HepG2 (cell line): Measurements from ENCODE around the gene CKLF. TPM values are rescaled to one million over a fixed set of nuclear protein-coding genes. Genes with fewer than 3 reads are reported as not detected.
A peak's percentile ranks its signal among the peaks of the same experiment; 100 is the strongest.

Source experiments
- ATF6 ChIP-seq: sonication (generic); formaldehyde crosslinking; conservative IDR thresholded peaks from 2 replicates; pipeline ENCODE4 v1.4.0; 2020; ENCODE audit warnings: missing genetic modification reagents
- GMEB1 ChIP-seq: sonication (generic); formaldehyde crosslinking; IDR thresholded peaks from 2 replicates; pipeline ENCODE4 v1.5.1; 2020; ENCODE audit warnings: missing genetic modification reagents, mild to moderate bottlenecking, borderline replicate concordance
- KDM5A ChIP-seq: fragments of 200-600 bp; sonication (generic); IDR thresholded peaks from 2 replicates; pipeline ENCODE4 v1.7.0; 2018; ENCODE audit warnings: antibody characterized with exemption, mild to moderate bottlenecking, low read length, borderline replicate concordance
- KLF6 ChIP-seq: IDR thresholded peaks from 2 replicates; pipeline ENCODE4 v1.8.0; 2016; ENCODE audit warnings: missing biosample characterization, missing genetic modification reagents
- NONO ChIP-seq, 2 experiments: fragments of 450-650 bp in 1 of 2; sonication (generic) in 1 of 2; formaldehyde crosslinking in 1 of 2; IDR thresholded peaks in 1 of 2; conservative IDR thresholded peaks in 1 of 2; 2 replicates each; pipeline versions ENCODE4 v1.6.1 to v1.8.0; 2017 to 2022; ENCODE audit warnings: mild to moderate bottlenecking in 1 of 2, missing genetic modification reagents in 1 of 2, moderate library complexity in 1 of 2
- SNAPC4 ChIP-seq: sonication (generic); formaldehyde crosslinking; IDR thresholded peaks from 2 replicates; pipeline ENCODE4 v1.4.0; 2020; ENCODE audit warnings: mild to moderate bottlenecking, missing genetic modification reagents
- ZC3H13 ChIP-seq: sonication (generic); formaldehyde crosslinking; IDR thresholded peaks from 2 replicates; pipeline ENCODE4 v1.8.1; 2023; ENCODE audit warnings: mild to moderate bottlenecking, missing genetic modification reagents, moderate library complexity
- ZMAT3 ChIP-seq: sonication (generic); formaldehyde crosslinking; conservative IDR thresholded peaks from 2 replicates; pipeline ENCODE4 v1.7.0; 2021; ENCODE audit warnings: missing genetic modification reagents
- ZNF17 ChIP-seq: sonication (generic); formaldehyde crosslinking; IDR thresholded peaks from 2 replicates; pipeline ENCODE4 v1.5.0; 2020; ENCODE audit warnings: mild to moderate bottlenecking, missing genetic modification reagents
- ZNF576 ChIP-seq: sonication (generic); formaldehyde crosslinking; IDR thresholded peaks from 2 replicates; pipeline ENCODE4 v1.4.0; 2020; ENCODE audit warnings: mild to moderate bottlenecking, missing genetic modification reagents
- ZNF687 ChIP-seq: sonication (generic); formaldehyde crosslinking; IDR thresholded peaks from 2 replicates; pipeline ENCODE4 v1.5.1; 2020; ENCODE audit warnings: mild to moderate bottlenecking, missing genetic modification reagents, moderate library complexity
- ZNF850 ChIP-seq: sonication (generic); formaldehyde crosslinking; conservative IDR thresholded peaks from 2 replicates; pipeline ENCODE4 v1.9.0; 2021; ENCODE audit warnings: mild to moderate bottlenecking, missing genetic modification reagents
- ZNF883 ChIP-seq: sonication (generic); formaldehyde crosslinking; IDR thresholded peaks from 2 replicates; pipeline ENCODE4 v1.5.1; 2020; ENCODE audit warnings: mild to moderate bottlenecking, missing genetic modification reagents; ENCODE audit errors: not compliant biosample characterization
- ZSCAN25 ChIP-seq: sonication (generic); formaldehyde crosslinking; IDR thresholded peaks from 2 replicates; pipeline ENCODE4 v1.8.0; 2022; ENCODE audit warnings: mild to moderate bottlenecking, missing genetic modification reagents
- polyA plus RNA-seq, 8 experiments: library from polyadenylated mRNA; depleted of rRNA in 3 of 8; stranded (reverse) in 7 of 8; unstranded in 1 of 8; fragments of >200 nt; fragmentation: Illumina TruSeq in 4 of 8; extraction: Trizol in 4 of 8; gene quantifications; 2 replicates each; pipeline versions ENCODE4 v1.2.1 to v1.2.3, GENCODE V29; 2011 to 2016; ENCODE audit warnings: low read depth in 4 of 8, missing spikeins in 1 of 8, mixed read lengths in 1 of 8; ENCODE audit not compliant: insufficient read depth in 1 of 8
- total RNA-seq, 5 experiments: library from RNA; depleted of rRNA; stranded (reverse); fragments of >200 nt; fragmentation: Illumina TruSeq; extraction: Trizol; gene quantifications; 2 replicates each; pipeline ENCODE4 v1.2.3, GENCODE V29; 2016; ENCODE audit warnings: low read depth in 1 of 5

The CKLF gene
- total and polyA plus RNA-seq, 2 of the 13 experiments (the other 11 are each of a cell fraction or from before 2014, with no cell fraction given), result 120 to 167 TPM

- TF ChIP-seq ZSCAN25, result peak; percentile 94
- TF ChIP-seq ZNF883, result peak; percentile 99
- TF ChIP-seq NONO (IDR thresholded peaks at IDR 0.05), result no peak
- peak; percentile 96 for TF ChIP-seq NONO (CRISPR knock-in tag; conservative IDR thresholded peaks at IDR 0.05)
- TF ChIP-seq ZC3H13 (CRISPR knock-in tag), result peak; percentile 99
- TF ChIP-seq KDM5A, result peak; percentile 47
- TF ChIP-seq ZMAT3, result peak; percentile 99
- peak; percentile 91 for TF ChIP-seq SNAPC4 (CRISPR knock-in tag)
- no peak for TF ChIP-seq ZNF850 (CRISPR knock-in tag)
- TF ChIP-seq ATF6 (CRISPR knock-in tag), result peak; percentile 2; the same call in 1 of the 2 replicates
- TF ChIP-seq GMEB1 (CRISPR knock-in tag), result peak; percentile 90
- peak; percentile 100 for TF ChIP-seq ZNF687 (CRISPR knock-in tag)
- TF ChIP-seq ZNF576, result no peak
- peak; percentile 98 for TF ChIP-seq ZNF17 (CRISPR knock-in tag)
- TF ChIP-seq KLF6 (CRISPR knock-in tag), result peak; percentile 98
Observed at GRCh38 chr16:66552286-66553177, at the start of gene CKLF (continued).
